OCI-LY7 (cell line): Measurements from ENCODE around the gene MTCL1. TPM values are rescaled to one million over a fixed set of nuclear protein-coding genes. Genes with fewer than 3 reads are reported as not detected.

Experiments
- BruUV-seq: library from RNA; stranded (reverse); fragments of 400-500 nt; replicated peaks from 2 replicates; lab custom pipeline; 2021; lab: Mats Ljungman, UMichigan
- CTCF ChIA-PET: fragments of 300-600 bp; sonication (Branson Sonifier 250); formaldehyde crosslinking; loops from one replicate; lab custom pipeline; 2022; ENCODE audit warnings: antibody characterized with exemption; ENCODE audit not compliant: unreplicated experiment; lab: Charles Lee
- POLR2A ChIA-PET: fragments of 300-600 bp; sonication (Branson Sonifier 250); formaldehyde crosslinking; loops from one replicate; lab custom pipeline; 2022; ENCODE audit warnings: antibody characterized with exemption; lab: Charles Lee
- DNase-seq: peaks from one replicate; pipeline ENCODE4 v3.0.0-alpha.2; 2015; ENCODE audit warnings: low spot score
- H2AFZ ChIP-seq: fragments of 200-600 bp; sonication (generic), shearing (Covaris generic); 2 replicates; pipeline ENCODE4 v1.6.1; 2014; ENCODE audit warnings: mild to moderate bottlenecking, antibody characterized with exemption, low read length, moderate library complexity
- H3K27ac ChIP-seq: fragments of 200-600 bp; sonication (generic); 2 replicates; pipeline ENCODE4 v1.5.1; 2014; ENCODE audit warnings: mixed run types, low read depth, mild to moderate bottlenecking, moderate library complexity, low read length, inconsistent platforms; ENCODE audit not compliant: poor library complexity, severe bottlenecking
- H3K36me3 ChIP-seq: fragments of 200-600 bp; sonication (generic); 2 replicates; pipeline ENCODE4 v1.6.1; 2014; ENCODE audit warnings: mild to moderate bottlenecking, antibody characterized with exemption, low read length, moderate library complexity, mixed read lengths; ENCODE audit not compliant: insufficient read depth
- H3K4me1 ChIP-seq: fragments of 200-600 bp; sonication (generic); 2 replicates; pipeline ENCODE4 v1.5.1; 2014; ENCODE audit warnings: mild to moderate bottlenecking, low read length; ENCODE audit not compliant: insufficient read depth, poor library complexity, severe bottlenecking
- H3K4me2 ChIP-seq: fragments of 200-600 bp; sonication (generic); 2 replicates; pipeline ENCODE4 v1.6.1; 2014; ENCODE audit warnings: mild to moderate bottlenecking, low read length
- H3K4me3 ChIP-seq: fragments of 200-600 bp; sonication (generic); 2 replicates; pipeline ENCODE4 v1.5.1; 2014; ENCODE audit warnings: mild to moderate bottlenecking, low read depth, low read length; ENCODE audit not compliant: poor library complexity, severe bottlenecking
- H3K79me2 ChIP-seq: fragments of 200-600 bp; sonication (generic); 2 replicates; pipeline ENCODE4 v1.6.1; 2016; ENCODE audit warnings: low read depth, mild to moderate bottlenecking, low read length, moderate library complexity, mixed read lengths; ENCODE audit not compliant: insufficient read depth
- H3K9me2 ChIP-seq: fragments of 200-600 bp; sonication (generic); 2 replicates; pipeline ENCODE4 v1.6.1; 2016; ENCODE audit warnings: mild to moderate bottlenecking, low read length, mixed read lengths; ENCODE audit not compliant: insufficient read depth
- H3K9me3 ChIP-seq: fragments of 200-600 bp; sonication (generic); 2 replicates; pipeline ENCODE4 v1.6.1; 2014; ENCODE audit warnings: mild to moderate bottlenecking, mixed run types, low read length, mixed read lengths
- H4K20me1 ChIP-seq: fragments of 200-600 bp; sonication (generic); 2 replicates; pipeline ENCODE4 v1.6.1; 2014; ENCODE audit warnings: mild to moderate bottlenecking, antibody characterized with exemption, low read length, moderate library complexity, mixed read lengths; ENCODE audit not compliant: insufficient read depth
- CTCF ChIP-seq: fragments of 200-600 bp; sonication (generic); conservative IDR thresholded peaks from 2 replicates; pipeline ENCODE4 v1.5.1; 2014; ENCODE audit warnings: mild to moderate bottlenecking, antibody characterized with exemption, low read length, moderate library complexity, mixed read lengths
- EZH2phosphoT487 ChIP-seq: fragments of 200-600 bp; sonication (generic); IDR thresholded peaks from 2 replicates; pipeline ENCODE4 v1.6.1; 2018; ENCODE audit warnings: low read depth, borderline replicate concordance, mild to moderate bottlenecking, mixed run types, antibody characterized with exemption, low read length, moderate library complexity, mixed read lengths
- intact Hi-C: fragments of 100-400 bp; cut with micrococcal nuclease; formaldehyde crosslinking; loops from one replicate; pipeline ENCODE4 v1.10.0; 2022; ENCODE audit not compliant: unreplicated experiment
- total RNA-seq, 2 experiments: library from RNA; depleted of rRNA in 1 of 2; stranded (reverse); fragments of >200 nt in 1 of 2; shearing (Covaris generic) in 1 of 2; gene quantifications; 2 replicates each; pipeline ENCODE4 v1.2.3, GENCODE V29; 2014 to 2022

MTCL1 gene
- total RNA-seq, 2 experiments from 2014 or later = 96.8 to 159 TPM

DNA sequence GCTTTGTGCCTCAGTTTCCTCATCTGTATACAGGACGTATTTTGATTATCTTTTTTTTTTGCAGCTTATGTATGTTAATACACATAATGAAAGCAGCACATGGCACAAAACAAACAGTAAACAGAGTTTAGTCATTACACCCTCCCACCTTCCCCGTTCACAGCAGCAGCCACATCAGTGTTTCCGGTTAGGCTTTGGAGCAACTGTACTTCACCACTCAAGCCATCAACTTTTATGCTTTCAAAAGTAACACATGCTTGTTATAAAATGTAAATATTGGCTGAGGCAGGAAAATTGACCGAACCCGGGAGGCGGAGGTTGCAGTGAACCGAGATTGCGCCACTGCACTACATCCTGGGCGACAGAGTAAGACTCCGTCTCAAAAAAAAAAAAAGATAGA, 117.3 kb downstream of the MTCL1 start:
- Histone ChIP-seq H3K4me2 (no peak overlapping the region), H3K9me3 (no peaks in the 10 kb centered on the region), H3K79me2 (no peaks in the 10 kb centered on the region), H3K9me2 (no peaks in the 10 kb centered on the region), H3K36me3 (peaks cover 98% of the 10 kb centered on the region), H2AFZ (no peak overlapping the region), H3K4me3 (no peak overlapping the region), H3K27ac (no peak overlapping the region), H4K20me1 (no peaks in the 10 kb centered on the region), H3K4me1 (no peaks in the 10 kb centered on the region)
- CTCF ChIA-PET = interaction anchor here (0.7 kb wide), 1 partner anchor 101 kb away, joined by 3 read pairs; no protein-coding TSS in a partner anchor
- DNase-seq = no peak
- BruUV-seq = no TSS peak
- POLR2A ChIA-PET = interaction anchor here (0.9 to 1.2 kb wide), 2 partner anchors 22 to 25 kb away, joined by 3 to 4 read pairs; no protein-coding TSS in a partner anchor
- intact Hi-C loops = loop anchor here (5.0 kb wide), 1 partner anchor 160 kb away; no protein-coding TSS in a partner anchor
- no peak for TF ChIP-seq EZH2phosphoT487
- no peak for TF ChIP-seq CTCF

DNA sequence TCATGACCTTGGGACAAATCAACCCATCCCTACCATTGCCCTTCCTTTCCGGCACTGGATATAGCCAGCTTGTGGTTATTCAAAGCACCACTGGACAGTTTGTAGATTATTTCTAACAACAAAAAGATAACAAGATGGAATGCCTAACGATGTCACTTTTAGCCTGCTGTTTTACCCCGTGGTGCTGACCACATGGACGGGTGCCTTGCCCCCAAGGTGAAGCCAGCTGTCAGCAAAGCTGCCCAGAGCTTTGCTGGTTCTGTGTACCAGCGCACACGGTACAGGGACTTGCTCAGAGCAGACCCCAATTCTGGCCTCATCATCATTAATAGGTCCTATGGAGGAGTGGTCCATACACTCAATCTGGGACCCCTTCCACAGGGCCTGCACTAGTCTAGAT, 118.2 kb downstream of the MTCL1 start:
- no peak overlapping the region for H3K27ac ChIP-seq
- no peaks in the 10 kb centered on the region for H3K79me2 ChIP-seq
- no peak overlapping the region for H3K4me3 ChIP-seq
- peaks cover 92% of the 10 kb centered on the region for H3K36me3 ChIP-seq
- ChIA-PET POLR2A (no interaction called here), CTCF (no interaction called here)
- intact Hi-C loops = loop anchor here (5.0 kb wide), 1 partner anchor 159 kb away; no protein-coding TSS in a partner anchor
- BruUV-seq = no TSS peak
- no peaks in the 10 kb centered on the region for H3K4me1 ChIP-seq
- no peaks in the 10 kb centered on the region for H3K9me2 ChIP-seq
- no peak overlapping the region for H3K4me2 ChIP-seq
- TF ChIP-seq CTCF = no peak
- no peak for TF ChIP-seq EZH2phosphoT487
- H4K20me1 ChIP-seq = no peaks in the 10 kb centered on the region
- DNase-seq = no peak
- H2AFZ ChIP-seq = no peak overlapping the region
- no peaks in the 10 kb centered on the region for H3K9me3 ChIP-seq

GRCh38 chr18:8824846-8825245, 119.5 kb downstream of the MTCL1 start:
- no peaks in the 10 kb centered on the region for H3K9me2 ChIP-seq
- no peaks in the 10 kb centered on the region for H4K20me1 ChIP-seq
- TF ChIP-seq CTCF = no peak
- no peak for TF ChIP-seq EZH2phosphoT487
- no peaks in the 10 kb centered on the region for H3K79me2 ChIP-seq
- no peak overlapping the region for H2AFZ ChIP-seq
- peaks cover 86% of the 10 kb centered on the region for H3K36me3 ChIP-seq
- intact Hi-C loops = loop anchor here (5.0 kb wide), 1 partner anchor 157 kb away; no protein-coding TSS in a partner anchor
- POLR2A ChIA-PET = no interaction called here
- H3K9me3 ChIP-seq = no peaks in the 10 kb centered on the region
- no TSS peak for BruUV-seq
- H3K4me3 ChIP-seq = no peak overlapping the region
- DNase-seq = no peak
- CTCF ChIA-PET = no interaction called here
- H3K4me2 ChIP-seq = no peak overlapping the region
- no peaks in the 10 kb centered on the region for H3K4me1 ChIP-seq
- no peak overlapping the region for H3K27ac ChIP-seq
